ENCODE results near the gene SPATS2L. TPM values are rescaled to one million over a fixed set of nuclear protein-coding genes. Genes with fewer than 3 reads are reported as not detected.

The SPATS2L gene
- total RNA-seq, 1 experiment from 2014 or later = 47.3 TPM

GRCh38 chr2:200301953-200302858 is 4.3 kb upstream of the SPATS2L start:
- no peaks in the 10 kb centered on the region for H4K20me1 ChIP-seq (ENCODE audit: control insufficient read depth, insufficient read depth, insufficient read length)
- H3K36me3 Mint-ChIP-seq (ENCODE audit: insufficient read depth in 1 of 3, low read depth in 3 of 3) = peaks cover 0 to 3% (median 0%) of the 10 kb centered on the region in 3 experiments; a peak in 1 of 7 replicates
- no peak overlapping the region for H2BK5ac ChIP-seq (ENCODE audit: insufficient read length, low read length)
- H3K9ac ChIP-seq (ENCODE audit: extremely low read depth, insufficient read length, low read length) = no peak overlapping the region
- no peak overlapping the region for H3K18ac ChIP-seq (ENCODE audit: insufficient read length, low read depth, low read length)
- H3K9me3 ChIP-seq (ENCODE audit: control insufficient read depth, low read depth, low read length) = no peaks in the 10 kb centered on the region
- no peak overlapping the region for H3K23ac ChIP-seq (ENCODE audit: insufficient read length, low read depth, low read length)
- no peak overlapping the region for H2BK12ac ChIP-seq (ENCODE audit: insufficient read length, low read depth, low read length)
- no peaks in the 10 kb centered on the region for H3K27me3 Mint-ChIP-seq (ENCODE audit: low read depth)
- H2BK20ac ChIP-seq (ENCODE audit: low read depth, low read length, poor library complexity, severe bottlenecking) = no peak overlapping the region
- no peak overlapping the region for H2AFZ ChIP-seq (ENCODE audit: low read length)
- H3K23me2 ChIP-seq (ENCODE audit: insufficient read length, low read depth, low read length, poor library complexity, severe bottlenecking) = peaks cover 7% of the 10 kb centered on the region
- H2AK5ac ChIP-seq (ENCODE audit: insufficient read length, low read length) = no peak overlapping the region
- no peak overlapping the region for H4K5ac ChIP-seq (ENCODE audit: insufficient read length, low read depth, low read length)
- H3K9me3 Mint-ChIP-seq = no peaks in the 10 kb centered on the region; a peak in 2 of 5 replicates
- H2BK15ac ChIP-seq (ENCODE audit: low read depth, low read length) = no peak overlapping the region
- H3T11ph ChIP-seq (ENCODE audit: low read length) = no peak overlapping the region
- peaks cover 2% of the 10 kb centered on the region; the same call in 1 of the 2 replicates for H3K79me2 ChIP-seq (ENCODE audit: insufficient read depth, low read length)
- no peak overlapping the region for H3K56ac ChIP-seq (ENCODE audit: insufficient read length, low read depth, low read length)
- H4K91ac ChIP-seq (ENCODE audit: insufficient read length, low read depth, low read length) = no peak overlapping the region
- no peak overlapping the region for H3K4me2 ChIP-seq (ENCODE audit: insufficient read depth, insufficient read length, low read length)
- H3K27me3 ChIP-seq (ENCODE audit: insufficient read depth, low read length) = no peaks in the 10 kb centered on the region
- TF ChIP-seq CTCF (conservative IDR thresholded peaks at IDR 0.05) = no peak
- no peaks in the 10 kb centered on the region for H3K4me1 ChIP-seq (ENCODE audit: insufficient read depth, low read length)
- no peak overlapping the region for H2BK120ac ChIP-seq (ENCODE audit: low read depth, low read length, poor library complexity, severe bottlenecking)
- H4K8ac ChIP-seq (replicated peaks; ENCODE audit: insufficient read length, low read depth, low read length) = no peak overlapping the region
- no peaks in the 10 kb centered on the region for H3K79me1 ChIP-seq (ENCODE audit: insufficient read depth, low read depth, low read length, poor library complexity, severe bottlenecking)
- H3K27ac Mint-ChIP-seq = no peak overlapping the region; a peak in 1 of 7 replicates
- WGBS (ENCODE audit: extremely low coverage, insufficient read length, low lambda C conversion rate) = no CpG with 5 or more reads among the region's 3 CpGs
- H3K4me1 Mint-ChIP-seq = peaks cover 10% of the 10 kb centered on the region in 2 experiments
- H3K14ac ChIP-seq (ENCODE audit: insufficient read depth, low read length) = no peak overlapping the region
- no peak overlapping the region for H3K4me3 Mint-ChIP-seq
- no peak overlapping the region for H3K4ac ChIP-seq (ENCODE audit: low read depth, low read length)
- H3K27ac ChIP-seq (ENCODE audit: insufficient read length, low read depth, low read length) = no peak overlapping the region
- DNase-seq = no peak
